Panc1 (cell line): Measurements from ENCODE around the gene PKNOX2.

Source experiments
- CTCF ChIP-seq: fragments of 450-650 bp; IDR thresholded peaks from 2 replicates; pipeline ENCODE4 v1.5.1; 2017; ENCODE audit warnings: mild to moderate bottlenecking
- POLR2AphosphoS5 ChIP-seq: IDR thresholded peaks from 2 replicates; pipeline ENCODE4 v1.6.1; 2012; ENCODE audit warnings: mild to moderate bottlenecking, low read depth, low read length, moderate library complexity
- SIN3A ChIP-seq: IDR thresholded peaks from 2 replicates; pipeline ENCODE4 v1.6.1; 2012; ENCODE audit warnings: low read depth, mild to moderate bottlenecking, low read length, moderate library complexity, borderline replicate concordance; ENCODE audit not compliant: insufficient read depth
- TCF7L2 ChIP-seq: IDR thresholded peaks from 2 replicates; pipeline ENCODE4 v1.6.1; 2011; ENCODE audit warnings: mild to moderate bottlenecking, low read depth, low read length, inconsistent platforms
- TF ChIP-seq, protein P1 (sequence below), 2 experiments: IDR thresholded peaks; 2 replicates each; pipeline ENCODE4 v1.6.1; 2011 to 2012; ENCODE audit warnings: low read depth in 2 of 2, control low read depth in 1 of 2, low read length in 1 of 2, mild to moderate bottlenecking in 1 of 2, moderate library complexity in 1 of 2; ENCODE audit not compliant: insufficient read depth in 1 of 2

DNA sequence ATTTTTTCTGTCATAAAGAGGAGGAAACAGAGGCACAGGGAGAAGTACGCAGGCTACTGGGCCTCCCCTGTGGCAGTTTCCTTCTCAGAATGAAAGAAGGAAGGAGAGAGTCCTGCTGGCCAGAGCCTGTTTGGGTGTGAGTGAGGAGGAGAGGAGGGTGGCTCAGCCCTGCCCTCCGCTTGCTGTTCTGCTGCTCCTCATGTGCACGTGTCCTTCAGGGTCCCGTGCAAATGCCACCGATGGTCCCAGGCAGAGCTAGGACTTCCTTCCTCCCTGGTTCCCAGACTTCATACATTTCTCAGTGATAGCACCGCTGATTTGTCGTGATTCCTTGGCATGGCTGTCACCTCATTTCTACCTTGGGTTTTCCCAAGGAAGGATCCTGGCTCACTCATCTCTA lies 88.7 kb downstream of the PKNOX2 start:
- TF ChIP-seq CTCF: no peak
- no peak for TF ChIP-seq POLR2AphosphoS5
- no peak for TF ChIP-seq TCF7L2
- TF ChIP-seq, protein P1, sequence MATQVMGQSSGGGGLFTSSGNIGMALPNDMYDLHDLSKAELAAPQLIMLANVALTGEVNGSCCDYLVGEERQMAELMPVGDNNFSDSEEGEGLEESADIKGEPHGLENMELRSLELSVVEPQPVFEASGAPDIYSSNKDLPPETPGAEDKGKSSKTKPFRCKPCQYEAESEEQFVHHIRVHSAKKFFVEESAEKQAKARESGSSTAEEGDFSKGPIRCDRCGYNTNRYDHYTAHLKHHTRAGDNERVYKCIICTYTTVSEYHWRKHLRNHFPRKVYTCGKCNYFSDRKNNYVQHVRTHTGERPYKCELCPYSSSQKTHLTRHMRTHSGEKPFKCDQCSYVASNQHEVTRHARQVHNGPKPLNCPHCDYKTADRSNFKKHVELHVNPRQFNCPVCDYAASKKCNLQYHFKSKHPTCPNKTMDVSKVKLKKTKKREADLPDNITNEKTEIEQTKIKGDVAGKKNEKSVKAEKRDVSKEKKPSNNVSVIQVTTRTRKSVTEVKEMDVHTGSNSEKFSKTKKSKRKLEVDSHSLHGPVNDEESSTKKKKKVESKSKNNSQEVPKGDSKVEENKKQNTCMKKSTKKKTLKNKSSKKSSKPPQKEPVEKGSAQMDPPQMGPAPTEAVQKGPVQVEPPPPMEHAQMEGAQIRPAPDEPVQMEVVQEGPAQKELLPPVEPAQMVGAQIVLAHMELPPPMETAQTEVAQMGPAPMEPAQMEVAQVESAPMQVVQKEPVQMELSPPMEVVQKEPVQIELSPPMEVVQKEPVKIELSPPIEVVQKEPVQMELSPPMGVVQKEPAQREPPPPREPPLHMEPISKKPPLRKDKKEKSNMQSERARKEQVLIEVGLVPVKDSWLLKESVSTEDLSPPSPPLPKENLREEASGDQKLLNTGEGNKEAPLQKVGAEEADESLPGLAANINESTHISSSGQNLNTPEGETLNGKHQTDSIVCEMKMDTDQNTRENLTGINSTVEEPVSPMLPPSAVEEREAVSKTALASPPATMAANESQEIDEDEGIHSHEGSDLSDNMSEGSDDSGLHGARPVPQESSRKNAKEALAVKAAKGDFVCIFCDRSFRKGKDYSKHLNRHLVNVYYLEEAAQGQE (IDR thresholded peaks at IDR 0.05; ENCODE audit: insufficient read depth in 1 of 2, low read depth in 2 of 2, low read length in 1 of 2): no peak
- TF ChIP-seq SIN3A: no peak
